Inferior parietal cortex (tissue), 1 donor: ENCODE data around the gene EVL.

Experiments
- DNase-seq: peaks from one replicate; pipeline ENCODE4 v3.0.0-alpha.2; 2016; ENCODE audit errors: extremely low spot score

The EVL gene

DNA sequence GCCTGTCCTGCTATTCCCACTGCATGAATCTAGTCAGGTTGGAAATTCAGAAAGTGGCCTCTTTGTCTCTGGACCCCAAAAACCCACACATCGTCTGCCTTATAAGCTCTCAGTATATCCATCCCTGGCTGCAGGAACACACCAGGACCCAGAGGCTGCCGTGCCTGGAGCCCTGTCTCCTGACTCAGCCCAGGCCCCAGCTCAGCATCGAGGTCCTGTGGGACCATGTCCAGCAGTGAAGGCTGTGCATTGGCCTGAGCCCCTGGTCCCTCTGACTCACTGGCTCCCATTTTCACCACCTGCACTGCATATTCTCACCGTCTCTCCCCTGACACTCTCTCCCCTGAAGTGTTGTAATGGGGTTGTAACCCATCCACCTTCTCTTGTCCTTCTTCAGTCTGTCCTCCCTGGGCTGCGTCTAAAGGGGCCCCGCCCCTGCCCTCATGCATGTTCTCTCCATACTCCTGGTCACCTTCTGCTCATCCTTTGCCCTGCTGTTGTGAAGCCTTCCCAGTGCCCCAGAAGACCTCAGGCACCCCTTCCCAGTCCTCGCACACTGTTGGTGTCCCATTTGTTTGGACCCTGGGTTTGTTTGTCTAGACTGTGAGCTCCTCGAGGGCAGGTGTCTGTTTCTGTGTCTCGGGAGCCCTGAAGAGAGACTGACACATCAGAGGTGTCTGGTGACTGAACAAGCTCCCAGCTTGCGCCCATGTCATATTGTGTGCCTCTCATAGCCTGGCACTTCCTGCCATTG lies 43.8 kb downstream of the EVL start:
- DNase-seq = no peak

DNA sequence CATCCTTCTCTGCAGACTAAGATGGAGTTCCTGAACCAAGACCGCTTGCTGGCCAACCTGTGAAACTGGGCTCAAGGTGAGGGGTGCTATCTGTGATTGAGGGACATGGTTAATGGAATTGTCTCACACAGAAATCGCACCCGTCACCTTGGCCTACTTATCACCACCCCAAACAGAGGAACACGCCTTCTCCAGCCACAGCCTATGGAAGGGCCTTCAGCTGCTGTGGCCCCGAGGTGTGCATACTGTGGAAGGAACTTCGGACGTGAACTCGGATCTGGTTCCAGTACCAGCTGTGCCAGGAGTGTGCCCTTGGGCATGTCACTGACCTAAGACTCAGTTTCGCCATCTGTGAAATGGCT lies 44.4 kb downstream of the EVL start:
- DNase-seq = no peak

DNA sequence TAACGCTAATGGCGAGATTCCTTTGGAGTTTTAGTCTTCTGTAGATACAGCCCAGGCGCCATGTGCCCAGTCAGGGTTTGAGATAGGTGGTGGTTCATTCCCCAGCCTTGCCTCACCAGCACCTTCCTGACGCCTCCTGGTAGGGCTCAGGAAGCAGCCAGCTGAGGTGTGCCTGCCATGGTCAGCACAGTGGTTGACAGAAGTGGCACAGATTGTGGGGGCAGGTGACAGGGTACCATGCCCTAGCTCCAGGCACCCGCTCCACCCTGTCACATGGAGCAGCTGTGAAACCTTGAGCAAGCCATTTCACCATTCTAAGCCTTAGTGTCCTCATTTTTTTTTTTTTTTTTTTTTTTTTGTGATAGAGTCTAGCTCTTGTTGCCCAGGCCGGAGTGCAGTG lies 45.6 kb downstream of the EVL start:
- no peak for DNase-seq

GRCh38 chr14:100111931-100112704 lies 46.9 kb downstream of the EVL start:
- DNase-seq = no peak

- DNase-seq = no peak
Observed at GRCh38 chr14:100114109-100114765, 49.0 kb downstream of the EVL start.

- no peak for DNase-seq
Observed at GRCh38 chr14:100115236-100115635, 50.0 kb downstream of the EVL start.

DNA sequence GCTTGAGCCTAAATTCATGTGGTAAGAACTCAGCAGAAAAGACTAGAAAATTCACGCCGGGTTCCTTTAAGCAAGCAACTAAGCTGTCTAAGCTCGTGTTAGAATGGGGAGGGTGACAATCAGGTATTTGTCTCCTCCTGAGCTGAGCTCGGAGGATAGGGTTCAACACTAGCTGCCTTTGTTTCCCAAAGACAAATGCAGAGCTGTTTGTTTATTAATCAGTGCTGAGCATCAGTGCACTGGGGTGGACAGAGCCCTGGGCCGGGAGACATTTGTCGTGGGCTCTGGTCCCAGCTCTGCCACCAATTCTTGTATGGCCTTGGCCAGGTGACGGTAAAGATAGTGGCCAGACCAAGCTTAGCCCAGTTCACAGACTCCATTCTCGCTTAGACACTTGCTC lies 50.5 kb downstream of the EVL start:
- peak; percentile 75 for DNase-seq

DNA sequence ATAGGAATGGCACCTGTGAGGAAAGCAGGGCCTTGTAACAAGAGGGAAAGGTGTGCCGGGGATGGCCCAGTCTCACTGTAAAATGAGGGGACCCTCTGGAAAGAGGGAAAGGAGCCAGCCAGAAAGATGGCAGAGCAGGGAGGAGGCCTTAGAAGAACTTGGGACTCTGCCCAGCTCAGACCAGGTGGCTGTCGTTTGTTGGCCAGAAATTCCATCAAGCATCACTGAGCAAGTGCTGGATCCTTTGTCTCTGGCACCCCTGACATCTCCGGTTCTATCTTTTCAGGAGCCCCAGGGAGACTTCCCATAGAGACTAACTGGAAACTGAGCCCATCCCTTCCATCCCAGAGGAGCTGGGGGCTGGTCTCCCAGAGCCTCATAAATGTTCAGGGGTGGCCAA lies 50.9 kb downstream of the EVL start:
- DNase-seq = no peak

DNA sequence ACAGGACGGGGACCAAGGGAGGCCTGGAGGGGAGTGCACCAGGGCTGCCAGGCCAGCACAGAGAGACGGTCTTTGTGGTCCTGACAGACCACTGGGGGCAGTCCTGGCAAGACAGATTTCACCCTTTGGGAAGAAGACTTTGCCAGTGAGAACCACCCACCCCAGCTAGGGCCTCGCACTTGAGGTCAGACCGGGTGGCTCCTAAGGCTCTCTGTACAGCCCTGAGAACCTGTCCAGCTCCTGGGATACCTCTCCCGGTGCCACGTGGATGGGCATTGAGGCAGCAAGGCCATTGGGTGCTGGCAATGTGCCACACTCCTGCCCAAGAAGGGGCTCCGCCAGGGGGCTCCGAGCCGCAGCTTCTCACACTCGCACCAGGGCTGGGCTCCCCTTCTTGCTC lies 51.8 kb downstream of the EVL start:
- no peak for DNase-seq

DNA sequence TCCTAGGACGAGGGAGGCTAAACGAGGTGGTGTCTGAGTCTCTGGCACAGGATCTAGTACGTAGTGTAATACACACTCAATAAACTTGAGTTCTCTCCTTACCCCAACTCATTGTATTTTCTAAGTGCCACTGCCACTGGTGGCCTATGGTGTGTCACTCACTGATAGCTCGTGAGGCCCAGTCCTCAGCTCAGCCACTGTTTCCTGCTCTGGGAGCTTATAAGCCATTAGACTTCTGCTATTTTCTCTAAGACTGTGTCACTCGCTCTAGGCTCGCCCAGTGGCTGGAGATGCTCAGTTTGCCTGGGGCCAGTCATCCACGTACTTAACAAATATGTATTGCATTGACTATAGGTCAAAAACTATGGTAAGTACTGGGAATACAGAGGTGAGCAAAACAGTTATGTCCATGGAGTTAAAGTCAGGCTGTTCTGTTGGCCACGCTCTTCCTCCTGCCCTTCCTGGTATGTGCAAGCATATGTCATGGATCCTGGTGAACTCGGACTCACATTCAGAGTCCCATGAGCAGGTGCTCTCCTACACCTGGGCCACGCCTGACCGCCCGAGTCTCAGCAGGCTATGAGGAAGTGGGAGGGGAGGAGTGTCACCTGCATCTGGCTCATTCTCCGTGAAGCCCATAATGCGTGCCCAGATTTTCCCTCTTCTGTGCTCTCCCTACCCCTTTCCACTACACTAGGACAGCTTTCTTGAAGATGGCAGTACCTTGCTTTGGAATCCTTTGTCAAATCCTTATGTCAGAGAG lies 52.6 kb downstream of the EVL start:
- DNase-seq = no peak

DNA sequence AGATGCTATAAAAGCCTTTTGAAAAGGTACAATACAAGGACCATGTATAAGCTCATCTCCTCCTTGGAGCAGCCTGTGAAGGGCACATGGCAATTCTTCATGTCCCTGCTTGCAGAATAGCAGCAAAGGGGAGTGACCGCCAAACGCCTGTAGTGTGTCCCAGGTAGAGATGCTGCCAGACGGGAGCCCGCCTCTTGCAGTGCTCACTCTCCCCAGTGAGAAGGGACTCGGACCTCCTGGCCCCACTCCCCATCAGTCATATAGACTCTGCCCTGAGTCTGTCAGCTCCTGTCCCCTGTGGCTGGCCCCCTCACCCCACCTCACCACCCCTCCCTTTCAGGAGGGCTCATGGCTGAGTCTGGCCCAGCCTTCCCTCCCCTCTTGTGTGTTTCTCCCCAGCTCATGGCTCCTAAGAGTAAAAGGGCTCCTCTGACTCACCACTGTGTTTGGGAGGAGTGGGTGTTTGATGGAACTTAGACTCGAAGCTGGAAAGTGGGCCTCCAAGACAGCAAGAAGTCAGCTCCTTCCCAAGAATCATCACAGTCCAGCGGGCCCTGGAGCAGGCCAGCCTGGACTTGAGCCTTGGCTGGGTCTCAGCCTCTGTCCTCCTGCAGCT lies 53.3 kb downstream of the EVL start:
- DNase-seq = no peak

DNA sequence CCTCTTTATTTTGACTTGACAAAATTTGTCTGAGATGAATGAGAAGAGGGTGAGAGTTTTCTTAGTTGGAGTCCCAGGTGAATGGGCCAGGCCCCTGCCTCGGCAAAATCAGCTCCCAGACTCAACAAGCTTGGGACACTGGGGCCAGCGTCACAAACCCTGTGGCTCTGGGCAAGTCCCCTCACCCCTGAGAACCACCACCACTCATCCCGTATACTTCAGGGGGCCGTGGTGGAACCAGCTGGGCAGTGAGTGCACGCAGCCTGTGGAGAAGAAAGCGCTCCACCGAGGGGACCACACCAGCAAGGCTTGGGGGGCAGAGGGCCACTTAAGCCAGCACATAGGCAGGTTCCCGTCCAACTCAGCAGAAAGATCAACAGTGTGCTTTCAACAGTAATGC lies 54.0 kb downstream of the EVL start:
- DNase-seq = no peak

- DNase-seq = no peak
Observed at GRCh38 chr14:100120522-100121269, 55.5 kb downstream of the EVL start.

- DNase-seq = no peak
Observed at GRCh38 chr14:100121643-100122480, 56.6 kb downstream of the EVL start.

- DNase-seq = no peak
Observed at GRCh38 chr14:100122481-100123223, 57.4 kb downstream of the EVL start.

DNA sequence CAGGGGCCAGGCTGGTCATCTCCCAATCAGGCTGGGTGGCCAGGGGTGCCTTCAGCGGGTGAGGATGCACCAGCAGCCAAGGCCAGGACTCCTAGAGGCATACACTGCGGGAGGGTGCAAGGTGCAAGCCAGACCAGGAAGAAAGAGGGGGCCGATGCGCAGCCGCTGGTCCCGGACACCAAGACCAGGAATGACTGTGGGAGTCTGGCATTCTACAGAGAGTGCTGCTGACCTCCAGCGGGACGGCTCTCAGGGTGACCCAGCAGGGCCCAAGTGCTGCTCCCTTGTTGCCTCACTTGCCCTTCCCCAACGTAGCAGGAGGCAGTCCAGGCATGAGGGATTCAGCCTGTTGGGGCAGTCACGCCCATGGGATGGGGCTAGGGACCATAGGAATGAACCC lies 58.4 kb downstream of the EVL start:
- DNase-seq = no peak

- no peak for DNase-seq
Observed at GRCh38 chr14:100124551-100125088, 59.4 kb downstream of the EVL start.

GRCh38 chr14:100126401-100126800 lies 61.2 kb downstream of the EVL start:
- DNase-seq = no peak

DNA sequence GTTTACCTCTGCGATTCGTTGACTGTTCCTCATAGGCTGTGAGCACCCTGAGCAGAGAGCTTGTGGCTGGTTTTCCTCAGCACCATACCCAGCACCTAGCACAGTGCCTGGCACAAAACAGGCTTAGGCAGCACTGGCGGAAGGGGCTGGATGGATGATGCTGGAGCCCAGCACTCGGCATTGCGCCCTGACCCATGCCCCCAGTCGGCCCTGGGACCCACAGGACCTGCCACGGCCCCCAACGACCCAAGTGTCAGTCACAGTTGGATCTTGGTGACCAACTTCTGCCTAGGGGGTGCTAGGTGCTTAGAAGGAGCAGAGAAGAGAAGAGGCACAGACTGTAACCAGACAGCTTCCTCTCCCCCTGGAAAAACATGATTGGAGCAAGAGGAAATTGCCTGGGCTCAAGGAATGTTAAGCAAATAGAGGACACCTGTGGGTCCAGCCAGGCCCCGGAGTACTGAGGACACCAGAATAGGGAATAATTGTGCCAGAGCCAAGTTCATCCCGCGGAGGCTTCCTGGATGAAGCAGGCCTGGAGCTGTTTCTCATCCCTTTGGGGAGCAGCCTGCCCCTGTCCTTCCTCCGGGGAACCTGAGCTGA lies 62.7 kb downstream of the EVL start:
- DNase-seq = no peak
